ENCODE data around the gene AKT1.

DNA sequence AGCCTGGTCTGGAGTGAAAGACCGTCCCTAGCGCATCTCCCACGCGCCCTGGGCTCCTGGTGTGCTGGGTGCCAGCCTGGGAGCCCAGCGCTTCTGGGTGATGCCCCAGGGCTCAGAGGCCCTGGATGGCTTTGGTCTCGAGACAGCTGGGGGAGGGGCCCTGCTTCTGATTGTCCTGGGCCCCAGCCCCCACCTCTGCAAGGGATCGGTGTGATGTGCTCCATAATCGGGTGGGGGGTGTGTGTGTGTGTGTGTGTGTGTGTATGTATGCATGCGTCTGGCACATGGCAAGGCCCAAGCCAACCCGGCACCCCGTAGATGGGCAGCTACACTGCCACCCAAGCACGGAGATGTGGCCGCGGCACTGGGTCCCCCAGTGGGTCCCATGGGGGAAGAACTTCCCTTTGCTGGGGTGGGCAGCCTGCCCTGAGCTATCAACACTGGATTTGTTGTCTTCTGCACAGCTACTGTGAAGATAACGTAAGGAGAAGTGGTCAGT is 8.4 kb upstream of the AKT1 start:
- TF ChIP-seq, protein P1, sequence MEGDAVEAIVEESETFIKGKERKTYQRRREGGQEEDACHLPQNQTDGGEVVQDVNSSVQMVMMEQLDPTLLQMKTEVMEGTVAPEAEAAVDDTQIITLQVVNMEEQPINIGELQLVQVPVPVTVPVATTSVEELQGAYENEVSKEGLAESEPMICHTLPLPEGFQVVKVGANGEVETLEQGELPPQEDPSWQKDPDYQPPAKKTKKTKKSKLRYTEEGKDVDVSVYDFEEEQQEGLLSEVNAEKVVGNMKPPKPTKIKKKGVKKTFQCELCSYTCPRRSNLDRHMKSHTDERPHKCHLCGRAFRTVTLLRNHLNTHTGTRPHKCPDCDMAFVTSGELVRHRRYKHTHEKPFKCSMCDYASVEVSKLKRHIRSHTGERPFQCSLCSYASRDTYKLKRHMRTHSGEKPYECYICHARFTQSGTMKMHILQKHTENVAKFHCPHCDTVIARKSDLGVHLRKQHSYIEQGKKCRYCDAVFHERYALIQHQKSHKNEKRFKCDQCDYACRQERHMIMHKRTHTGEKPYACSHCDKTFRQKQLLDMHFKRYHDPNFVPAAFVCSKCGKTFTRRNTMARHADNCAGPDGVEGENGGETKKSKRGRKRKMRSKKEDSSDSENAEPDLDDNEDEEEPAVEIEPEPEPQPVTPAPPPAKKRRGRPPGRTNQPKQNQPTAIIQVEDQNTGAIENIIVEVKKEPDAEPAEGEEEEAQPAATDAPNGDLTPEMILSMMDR (IDR thresholded peaks at IDR 0.05) = no peak
- TF ChIP-seq POLR2A (IDR thresholded peaks at IDR 0.05) = no peak
